K562 (cell line): ENCODE data around the gene NOP16. TPM values are rescaled to one million over a fixed set of nuclear protein-coding genes. Genes with fewer than 3 reads are reported as not detected.
A peak's percentile ranks its signal among the peaks of the same experiment; 100 is the strongest.

Source experiments
- ATAC-seq: fragments of 200-7000 bp; cut with Tn5 transposase; 3 replicates; pipeline ENCODE4 v1.9.1; 2020; ENCODE audit warnings: moderate library complexity
- BruUV-seq: library from RNA; stranded (reverse); fragments of 400-500 nt; replicated peaks from 2 replicates; lab custom pipeline; 2021; lab: Mats Ljungman, UMichigan
- CTCF ChIA-PET: fragments of 300-600 bp; formaldehyde crosslinking; extraction: SDS; loops from one replicate; lab custom pipeline; 2021; ENCODE audit warnings: low intra/inter-chr PET ratio; lab: Yijun Ruan, JAX
- POLR2A ChIA-PET: fragments of 300-600, 350-650 bp; sonication (Branson Sonifier 250); formaldehyde crosslinking; extraction: SDS; loops from one replicate; lab custom pipeline; 2021; ENCODE audit warnings: antibody characterized with exemption, inconsistent platforms; lab: Yijun Ruan, JAX
- DNase-seq, 4 experiments: peaks; one replicate each; pipeline versions ENCODE4 v3.0.0 to v3.0.0-alpha.2; 2011 to 2018; ENCODE audit warnings: low spot score in 3 of 4, mixed read lengths in 3 of 4; ENCODE audit errors: extremely low read depth in 1 of 4
- FAIRE-seq: peaks from 2 replicates; lab custom pipeline; 2011; peaks lifted over from hg19 to GRCh38; lab: Jason Lieb, UNC
- H2AFZ ChIP-seq: 2 replicates; pipeline ENCODE4 v1.6.0; 2011; ENCODE audit warnings: low read depth, low read length, control low read depth, inconsistent platforms
- H3K27ac ChIP-seq: fragments of 200-600 bp; 3 replicates; pipeline ENCODE4 v1.8.0; 2011; ENCODE audit warnings: low read depth, mild to moderate bottlenecking, control low read depth, inconsistent platforms, low read length, moderate library complexity, mixed read lengths; ENCODE audit errors: extremely low read depth
- H3K27me3 ChIP-seq, 2 experiments: fragments of 300-600 bp in 1 of 2; 2 replicates in 1 of 2; 3 replicates in 1 of 2; pipeline versions ENCODE4 v1.6.0 to v1.8.0; 2011; ENCODE audit warnings: inconsistent platforms in 2 of 2, low read length in 2 of 2, mild to moderate bottlenecking in 1 of 2, mixed read lengths in 1 of 2, moderate library complexity in 1 of 2; ENCODE audit not compliant: control insufficient read depth in 2 of 2, insufficient read depth in 2 of 2
- H3K36me3 ChIP-seq: fragments of 300-600 bp; 3 replicates; pipeline ENCODE4 v1.8.0; 2011; ENCODE audit warnings: mild to moderate bottlenecking, low read length, inconsistent platforms; ENCODE audit not compliant: control insufficient read depth, insufficient read depth
- H3K4me1 ChIP-seq, 2 experiments: fragments of 200-600 bp in 1 of 2; replicated peaks in 1 of 2; 2 replicates in 1 of 2; 3 replicates in 1 of 2; pipeline versions ENCODE4 v1.5.1 to v1.8.0; 2011; ENCODE audit warnings: inconsistent platforms in 2 of 2, low read length in 2 of 2, mild to moderate bottlenecking in 1 of 2, mixed read lengths in 1 of 2, moderate library complexity in 1 of 2; ENCODE audit not compliant: control insufficient read depth in 2 of 2, insufficient read depth in 2 of 2
- H3K4me2 ChIP-seq: 2 replicates; pipeline ENCODE4 v1.6.1; 2011; ENCODE audit warnings: low read length, control low read depth, inconsistent platforms, mixed read lengths; ENCODE audit not compliant: insufficient read depth
- H3K4me3 ChIP-seq: fragments of 200-600 bp; sonication (generic), shearing (Covaris generic); 2 replicates; pipeline ENCODE4 v1.5.1; 2016; ENCODE audit warnings: control low read depth, inconsistent platforms
- H3K79me2 ChIP-seq: fragments of 200-600 bp; 3 replicates; pipeline ENCODE4 v1.8.0; 2011; ENCODE audit warnings: low read length, inconsistent platforms; ENCODE audit not compliant: control insufficient read depth, insufficient read depth
- H3K9ac ChIP-seq, 2 experiments: 2 replicates each; pipeline versions ENCODE4 v1.6.0 to v1.6.1; 2011; ENCODE audit warnings: low read depth in 2 of 2, low read length in 2 of 2, control low read depth in 1 of 2, inconsistent platforms in 1 of 2, mild to moderate bottlenecking in 1 of 2, mixed read lengths in 1 of 2; ENCODE audit not compliant: insufficient read depth in 1 of 2
- H3K9me1 ChIP-seq: one replicate; pipeline ENCODE4 v1.6.0; 2011; ENCODE audit warnings: inconsistent platforms, mild to moderate bottlenecking, low read length, moderate library complexity; ENCODE audit not compliant: control insufficient read depth, insufficient read depth
- H3K9me3 ChIP-seq: replicated peaks from 2 replicates; pipeline ENCODE4 v1.5.1; 2011; ENCODE audit warnings: low read depth, low read length, inconsistent platforms; ENCODE audit not compliant: control insufficient read depth, insufficient read depth
- H4K20me1 ChIP-seq: replicated peaks from 2 replicates; pipeline ENCODE4 v1.6.1; 2011; ENCODE audit warnings: low read length, inconsistent platforms, mixed read lengths; ENCODE audit not compliant: control insufficient read depth, insufficient read depth
- HNRNPLL ChIP-seq: fragments of 200-400 bp; formaldehyde crosslinking; IDR thresholded peaks from 2 replicates; pipeline ENCODE4 v1.6.1; 2017; ENCODE audit warnings: low read length, low read depth, mild to moderate bottlenecking; ENCODE audit not compliant: poor library complexity, severe bottlenecking
- MTA3 ChIP-seq: fragments of 450-650 bp; formaldehyde crosslinking; IDR thresholded peaks from 2 replicates; pipeline ENCODE4 v1.6.1; 2017; ENCODE audit warnings: mild to moderate bottlenecking, borderline replicate concordance
- PHTF2 ChIP-seq: fragments of 250-450 bp; sonication (Bioruptor Pico); IDR thresholded peaks from 2 replicates; pipeline ENCODE4 v1.5.0; 2021; ENCODE audit warnings: mild to moderate bottlenecking
- POLR2G ChIP-seq: fragments of 200-400 bp; formaldehyde crosslinking; IDR thresholded peaks from 2 replicates; pipeline ENCODE4 v1.6.1; 2017; ENCODE audit warnings: low read depth, mild to moderate bottlenecking, antibody characterized with exemption, low read length, moderate library complexity
- TAF15 ChIP-seq: fragments of 200-400 bp; formaldehyde crosslinking; IDR thresholded peaks from 2 replicates; pipeline ENCODE4 v1.6.1; 2017; ENCODE audit warnings: mild to moderate bottlenecking, low read depth, low read length, moderate library complexity
- ZNF695 ChIP-seq: fragments of 450-650 bp; formaldehyde crosslinking; IDR thresholded peaks from 2 replicates; pipeline ENCODE4 v1.4.0; 2020; ENCODE audit warnings: mild to moderate bottlenecking, moderate library complexity
- WGBS: fragments of 100-300 bp; shearing (Covaris generic); methylation state at CpG from one replicate; pipeline ENCODE4 v1.1.6; 2016; ENCODE audit warnings: low coverage, mixed read lengths; ENCODE audit not compliant: insufficient coverage; ENCODE audit errors: missing lambda C conversion rate; 5-methylcytosine and 5-hydroxymethylcytosine counted together
- in situ Hi-C: fragments of 300-500 bp; cut with MboI; formaldehyde crosslinking; loops from 4 replicates; pipeline ENCODE4 v1.15.0; 2018; ENCODE audit warnings: inconsistent platforms, mixed read lengths
- intact Hi-C: fragments of 100-400 bp; cut with micrococcal nuclease; formaldehyde crosslinking; loops from 2 replicates; pipeline ENCODE4 v1.14.2; 2022
- polyA plus RNA-seq, 8 experiments: library from polyadenylated mRNA; depleted of rRNA in 4 of 8; stranded (reverse) in 5 of 8; unstranded in 3 of 8; fragments of >200 nt; fragmentation: Nextera tagmentation in 2 of 8; fragmentation: Illumina TruSeq in 1 of 8; extraction: Ambion mirVana in 2 of 8; extraction: Trizol in 1 of 8; gene quantifications; 2 replicates each; pipeline versions ENCODE4 v1.2.1 to v1.2.3, GENCODE V29; 2011 to 2014; ENCODE audit warnings: inconsistent platforms in 1 of 8, missing spikeins in 1 of 8
- total RNA-seq, 7 experiments: library from RNA; depleted of rRNA in 6 of 7; stranded (reverse); fragments of >200 nt in 6 of 7; fragmentation: Illumina TruSeq in 2 of 7; extraction: Trizol in 2 of 7; gene quantifications; 2 replicates each; pipeline versions ENCODE4 v1.2.1 to v1.2.3, GENCODE V29; 2011 to 2021; ENCODE audit warnings: low replicate concordance in 1 of 7
- TF ChIP-seq, protein P1 (sequence below): fragments of 450-650 bp; formaldehyde crosslinking; IDR thresholded peaks from 2 replicates; pipeline ENCODE4 v1.4.0; 2022; ENCODE audit warnings: missing genetic modification characterization
- TF ChIP-seq, protein P2 (sequence below): sonication (generic); formaldehyde crosslinking; IDR thresholded peaks from 2 replicates; pipeline ENCODE4 v1.8.0; 2022; ENCODE audit warnings: missing genetic modification reagents, mild to moderate bottlenecking, moderate library complexity, borderline replicate concordance

NOP16 gene
- total and polyA plus RNA-seq, 9 of the 15 experiments (the other 6 are each of a cell fraction or from before 2014, with no cell fraction given), result 92.5 to 342 (median 148) TPM

- FAIRE-seq, result no peak
- H2AFZ ChIP-seq, result no peak overlapping the region
- no peak overlapping the region for H3K4me3 ChIP-seq
- WGBS, result 89% methylated on average over 11 of the region's 11 CpGs
- no peak overlapping the region for H3K27ac ChIP-seq
- no peak for DNase-seq
- H3K36me3 ChIP-seq, result peaks cover 61% of the 10 kb centered on the region
- H4K20me1 ChIP-seq, result no peaks in the 10 kb centered on the region
- H3K4me1 ChIP-seq, result peaks cover 12 to 31% of the 10 kb centered on the region in 2 experiments; a peak in 4 of 5 replicates
- CTCF ChIA-PET, result no interaction called here
- in situ Hi-C loops (no loop called here), intact Hi-C loops (no loop called here)
- H3K9ac ChIP-seq, result 0 out of 4 replicates have a peak overlapping the region, but pooled peaks of 1 of the 2 experiments have one; percentile 24
- ATAC-seq, result no peak
- H3K4me2 ChIP-seq, result no peak overlapping the region
- BruUV-seq, result no TSS peak
- H3K27me3 ChIP-seq, result no peaks in the 10 kb centered on the region
- H3K79me2 ChIP-seq, result peaks cover 30% of the 10 kb centered on the region
- H3K9me3 ChIP-seq, result no peaks in the 10 kb centered on the region
- peaks cover 3% of the 10 kb centered on the region for H3K9me1 ChIP-seq
- peak; percentile 41 for TF ChIP-seq POLR2G
- TF ChIP-seq, protein P1, sequence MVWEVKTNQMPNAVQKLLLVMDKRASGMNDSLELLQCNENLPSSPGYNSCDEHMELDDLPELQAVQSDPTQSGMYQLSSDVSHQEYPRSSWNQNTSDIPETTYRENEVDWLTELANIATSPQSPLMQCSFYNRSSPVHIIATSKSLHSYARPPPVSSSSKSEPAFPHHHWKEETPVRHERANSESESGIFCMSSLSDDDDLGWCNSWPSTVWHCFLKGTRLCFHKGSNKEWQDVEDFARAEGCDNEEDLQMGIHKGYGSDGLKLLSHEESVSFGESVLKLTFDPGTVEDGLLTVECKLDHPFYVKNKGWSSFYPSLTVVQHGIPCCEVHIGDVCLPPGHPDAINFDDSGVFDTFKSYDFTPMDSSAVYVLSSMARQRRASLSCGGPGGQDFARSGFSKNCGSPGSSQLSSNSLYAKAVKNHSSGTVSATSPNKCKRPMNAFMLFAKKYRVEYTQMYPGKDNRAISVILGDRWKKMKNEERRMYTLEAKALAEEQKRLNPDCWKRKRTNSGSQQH, result no peak
- POLR2A ChIA-PET, result interaction anchor here (0.6 to 3.3 kb wide), 3 partner anchors 15 to 143 kb away, joined by 4 to 15 read pairs (median 4); no protein-coding TSS in a partner anchor
Observed at GRCh38 chr5:176392526-176392925, 4.1 kb upstream of the NOP16 start.

GRCh38 chr5:176391999-176392398 is 3.6 kb upstream of the NOP16 start:
- 76% methylated on average over 4 of the region's 4 CpGs for WGBS
- peaks cover 11 to 27% of the 10 kb centered on the region in 2 experiments; a peak in 4 of 5 replicates for H3K4me1 ChIP-seq
- H3K27me3 ChIP-seq, result no peaks in the 10 kb centered on the region
- no peaks in the 10 kb centered on the region for H3K9me3 ChIP-seq
- no peak for FAIRE-seq
- no peak overlapping the region for H2AFZ ChIP-seq
- H3K79me2 ChIP-seq, result peaks cover 36% of the 10 kb centered on the region
- no peaks in the 10 kb centered on the region for H4K20me1 ChIP-seq
- POLR2A ChIA-PET, result interaction anchor here (0.6 to 3.3 kb wide), 3 partner anchors 15 to 143 kb away, joined by 4 to 15 read pairs (median 4); no protein-coding TSS in a partner anchor
- in situ Hi-C loops (no loop called here), intact Hi-C loops (no loop called here)
- no peak for ATAC-seq
- H3K9ac ChIP-seq, result no peak overlapping the region
- H3K27ac ChIP-seq, result no peak overlapping the region
- H3K36me3 ChIP-seq, result peaks cover 65% of the 10 kb centered on the region
- BruUV-seq, result no TSS peak
- CTCF ChIA-PET, result no interaction called here
- no peak overlapping the region for H3K4me3 ChIP-seq
- no peak overlapping the region for H3K4me2 ChIP-seq
- TF ChIP-seq TAF15 (no peak), MTA3 (no peak), ZNF695 (CRISPR knock-in tag) (no peak), HNRNPLL (no peak), PHTF2 (CRISPR knock-in tag) (no peak)
- TF ChIP-seq, protein P2, sequence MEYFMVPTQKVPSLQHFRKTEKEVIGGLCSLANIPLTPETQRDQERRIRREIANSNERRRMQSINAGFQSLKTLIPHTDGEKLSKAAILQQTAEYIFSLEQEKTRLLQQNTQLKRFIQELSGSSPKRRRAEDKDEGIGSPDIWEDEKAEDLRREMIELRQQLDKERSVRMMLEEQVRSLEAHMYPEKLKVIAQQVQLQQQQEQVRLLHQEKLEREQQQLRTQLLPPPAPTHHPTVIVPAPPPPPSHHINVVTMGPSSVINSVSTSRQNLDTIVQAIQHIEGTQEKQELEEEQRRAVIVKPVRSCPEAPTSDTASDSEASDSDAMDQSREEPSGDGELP, result no peak
- H3K9me1 ChIP-seq, result peaks cover 3% of the 10 kb centered on the region
- DNase-seq, result no peak
